IMR-90 (cell line): ENCODE data around the gene GSE1.

ENCODE experiments used
- CEBPB ChIP-seq: IDR thresholded peaks from 2 replicates; pipeline ENCODE4 v1.6.1; 2012; ENCODE audit warnings: low read depth, low read length, improper control_type of control experiment
- CHD1 ChIP-seq: IDR thresholded peaks from 2 replicates; pipeline ENCODE4 v1.6.1; 2012; ENCODE audit warnings: low read depth, low read length, improper control_type of control experiment
- CTCF ChIP-seq: conservative IDR thresholded peaks from 2 replicates; pipeline ENCODE4 v1.5.1; 2012; ENCODE audit warnings: mild to moderate bottlenecking, low read depth, low read length, improper control_type of control experiment
- ELK1 ChIP-seq: fragments of 150-350 bp; IDR thresholded peaks from 2 replicates; pipeline ENCODE4 v1.6.1; 2016; ENCODE audit warnings: low read depth, mild to moderate bottlenecking, low read length, moderate library complexity, borderline replicate concordance
- FOS ChIP-seq: fragments of 150-350 bp; IDR thresholded peaks from 2 replicates; pipeline ENCODE4 v1.6.1; 2016; ENCODE audit warnings: low read depth, low read length
- MAZ ChIP-seq: IDR thresholded peaks from 2 replicates; pipeline ENCODE4 v1.6.1; 2012; ENCODE audit warnings: low read depth, mild to moderate bottlenecking, low read length, improper control_type of control experiment, moderate library complexity, borderline replicate concordance
- MXI1 ChIP-seq: IDR thresholded peaks from 2 replicates; pipeline ENCODE4 v1.6.1; 2012; ENCODE audit warnings: low read depth, mild to moderate bottlenecking, low read length, moderate library complexity, borderline replicate concordance
- POLR2A ChIP-seq: IDR thresholded peaks from 2 replicates; pipeline ENCODE4 v1.6.1; 2012; ENCODE audit warnings: mild to moderate bottlenecking, low read depth, low read length
- RAD21 ChIP-seq: IDR thresholded peaks from 2 replicates; pipeline ENCODE4 v1.6.1; 2012; ENCODE audit warnings: low read length, improper control_type of control experiment
- RCOR1 ChIP-seq: IDR thresholded peaks from 2 replicates; pipeline ENCODE4 v1.6.1; 2012; ENCODE audit warnings: mild to moderate bottlenecking, low read length, improper control_type of control experiment; ENCODE audit not compliant: insufficient replicate concordance
- SMC3 ChIP-seq: fragments of 150-350 bp; IDR thresholded peaks from 2 replicates; pipeline ENCODE4 v1.6.1; 2016; ENCODE audit warnings: low read depth, mild to moderate bottlenecking, antibody characterized with exemption, low read length, moderate library complexity
- USF2 ChIP-seq: fragments of 150-350 bp; IDR thresholded peaks from 2 replicates; pipeline ENCODE4 v1.6.1; 2017; ENCODE audit warnings: mild to moderate bottlenecking, antibody characterized with exemption, low read length, low read depth

- TF ChIP-seq POLR2A (no peak), MAZ (no peak), CEBPB (no peak), RAD21 (no peak), SMC3 (no peak), CTCF (no peak), USF2 (no peak), RCOR1 (no peak), FOS (no peak), MXI1 (no peak), CHD1 (no peak), ELK1 (no peak)
Observed at GRCh38 chr16:85687651-85688471, 74.7 kb downstream of the GSE1 start.
